Lung (tissue), 12 donors: Measurements from ENCODE around the gene NTM. TPM values are rescaled to one million over a fixed set of nuclear protein-coding genes. Genes with fewer than 3 reads are reported as not detected.

Experiments
- ATAC-seq: fragments of 200-7000 bp; cut with Tn5 transposase; one replicate; pipeline ENCODE4 v1.9.1; 2020; ENCODE audit warnings: moderate number of reproducible peaks; ENCODE audit not compliant: insufficient read depth, low FRiP score
- DNase-seq, 3 donors: peaks; one replicate each; pipeline ENCODE4 v3.0.0-alpha.2; 2013 to 2017
- H3K27ac ChIP-seq, 2 donors: one replicate each; pipeline ENCODE4 v1.5.1; 2013; ENCODE audit warnings: mild to moderate bottlenecking in 2 of 2, moderate library complexity in 2 of 2, control low read depth in 1 of 2, inconsistent platforms in 1 of 2, low read depth in 1 of 2, low read length in 1 of 2
- H3K27me3 ChIP-seq, 3 donors: one replicate each; pipeline ENCODE4 v1.5.1; 2013; ENCODE audit warnings: low read length in 2 of 3; ENCODE audit not compliant: control insufficient read depth in 3 of 3, insufficient read depth in 3 of 3
- H3K36me3 ChIP-seq, 4 donors: one replicate each; pipeline ENCODE4 v1.5.1; 2013; ENCODE audit warnings: low read length in 4 of 4, mild to moderate bottlenecking in 1 of 4, moderate library complexity in 1 of 4; ENCODE audit not compliant: control insufficient read depth in 4 of 4, insufficient read depth in 4 of 4
- H3K4me1 ChIP-seq, 5 donors: one replicate each; pipeline ENCODE4 v1.5.1; 2013; ENCODE audit warnings: low read length in 5 of 5, mild to moderate bottlenecking in 2 of 5, moderate library complexity in 1 of 5; ENCODE audit not compliant: control insufficient read depth in 5 of 5, insufficient read depth in 5 of 5
- H3K4me3 ChIP-seq: one replicate; pipeline ENCODE4 v1.5.1; 2013; ENCODE audit warnings: mild to moderate bottlenecking, control low read depth, moderate library complexity
- H3K9ac ChIP-seq, 2 donors: one replicate each; pipeline ENCODE4 v1.5.1; 2013; ENCODE audit warnings: low read length in 2 of 2, control low read depth in 1 of 2; ENCODE audit not compliant: insufficient read depth in 1 of 2
- H3K9me3 ChIP-seq, 4 donors: one replicate each; pipeline ENCODE4 v1.5.1; 2013; ENCODE audit warnings: low read length in 3 of 4, mild to moderate bottlenecking in 1 of 4, moderate library complexity in 1 of 4; ENCODE audit not compliant: control insufficient read depth in 4 of 4, insufficient read depth in 3 of 4
- CTCF ChIP-seq: IDR thresholded peaks from 2 replicates; pipeline ENCODE4 v1.5.1; 2012; ENCODE audit warnings: mild to moderate bottlenecking; ENCODE audit errors: control extremely low read depth, extremely low read depth
- WGBS, 2 donors: extraction: QIAGEN DNeasy Blood & Tissue Kit; methylation state at CpG; one replicate each; pipeline ENCODE4 v1.1.7; 2013; 5-methylcytosine and 5-hydroxymethylcytosine counted together
- polyA plus RNA-seq, 2 donors: library from polyadenylated mRNA; stranded (reverse); fragments of 200-250 nt; gene quantifications; one replicate each; pipeline ENCODE4 v1.2.1, GENCODE V29; 2013
- total RNA-seq, 2 donors: library from RNA; depleted of rRNA in 1 of 2; stranded (reverse); fragments of >200 nt in 1 of 2; gene quantifications; one replicate each; pipeline ENCODE4 v1.2.1, GENCODE V29; 2014 to 2021
- donor health status: control.
- donor health status: control.
- donor health status: Bipolar disorder and iron deficiency.
- donor health status: healthy.
- donor health status: DM: yes; HTN: yes; CAD: no.

The NTM gene
- total and polyA plus RNA-seq, 4 donors = 0.39 to 30.9 (median 7.2) TPM

GRCh38 chr11:131658414-131658813 is 288.0 kb downstream of the NTM start:
- H3K36me3 ChIP-seq = no peaks in the 10 kb centered on the region
- 84 to 90% methylated on average over 17 of the region's 17 CpGs for WGBS, 2 donors
- no peak overlapping the region for H3K4me3 ChIP-seq
- no peak for TF ChIP-seq CTCF
- DNase-seq (no peak), ATAC-seq (no peak)
- peaks cover 0 to 4% (median 0%) of the 10 kb centered on the region in 3 donors for H3K27me3 ChIP-seq
- no peak overlapping the region for H3K9ac ChIP-seq
- H3K9me3 ChIP-seq = peaks cover 0 to 4% (median 0%) of the 10 kb centered on the region in 4 donors
- H3K27ac ChIP-seq = no peak overlapping the region
- peaks cover 0 to 7% (median 0%) of the 10 kb centered on the region in 5 donors for H3K4me1 ChIP-seq

- ATAC-seq (no peak), DNase-seq (no peak)
- no peak overlapping the region for H3K4me3 ChIP-seq
- H3K27me3 ChIP-seq = peaks cover 0 to 4% (median 0%) of the 10 kb centered on the region in 3 donors
- H3K4me1 ChIP-seq = peaks cover 0 to 7% (median 0%) of the 10 kb centered on the region in 5 donors
- TF ChIP-seq CTCF = no peak
- H3K27ac ChIP-seq = no peak overlapping the region
- 79 to 86% methylated on average over 2 of the region's 2 CpGs for WGBS, 2 donors
- H3K9me3 ChIP-seq = peaks cover 0 to 4% (median 0%) of the 10 kb centered on the region in 4 donors
- H3K36me3 ChIP-seq = no peaks in the 10 kb centered on the region
- no peak overlapping the region for H3K9ac ChIP-seq
Measured at GRCh38 chr11:131658952-131659351, 288.5 kb downstream of the NTM start.

- no peak for ATAC-seq
- WGBS, 2 donors = 88 to 90% methylated on average over 11 of the region's 11 CpGs
Measured at GRCh38 chr11:131659931-131660330, 289.5 kb downstream of the NTM start.

More at GRCh38 chr11:131659931-131660330, 289.5 kb downstream of the NTM start:
- no peak overlapping the region for H3K4me3 ChIP-seq
- no peak overlapping the region for H3K9ac ChIP-seq
- peaks cover 0 to 7% (median 0%) of the 10 kb centered on the region in 5 donors for H3K4me1 ChIP-seq
- H3K27me3 ChIP-seq = peaks cover 0 to 4% (median 0%) of the 10 kb centered on the region in 3 donors
- H3K36me3 ChIP-seq = no peaks in the 10 kb centered on the region
- DNase-seq = no peak
- TF ChIP-seq CTCF = no peak
- peaks cover 0 to 4% (median 0%) of the 10 kb centered on the region in 4 donors for H3K9me3 ChIP-seq
- no peak overlapping the region for H3K27ac ChIP-seq
